Smooth muscle cell (in vitro differentiated cells): Measurements from ENCODE around the gene SOX10. TPM values are rescaled to one million over a fixed set of nuclear protein-coding genes. Genes with fewer than 3 reads are reported as not detected.

Source experiments
- DNase-seq: peaks from one replicate; lab custom pipeline; 2025; ENCODE audit not compliant: unreplicated experiment; lab: John Stamatoyannopoulos, UW
- H2AFZ ChIP-seq: fragments of 200-600 bp; sonication (generic); 2 replicates; pipeline ENCODE4 v1.6.0; 2016; ENCODE audit warnings: antibody characterized with exemption, low read depth, mild to moderate bottlenecking
- H3F3A ChIP-seq: fragments of 200-600 bp; sonication (generic); 2 replicates; pipeline ENCODE4 v1.6.0; 2017; ENCODE audit warnings: antibody characterized with exemption, low read depth
- H3K27ac ChIP-seq: fragments of 200-600 bp; sonication (generic); 2 replicates; pipeline ENCODE4 v1.5.1; 2016; ENCODE audit warnings: low read depth, mild to moderate bottlenecking
- H3K27me3 ChIP-seq: fragments of 200-600 bp; sonication (generic); 2 replicates; pipeline ENCODE4 v1.6.1; 2016; ENCODE audit warnings: low read depth, mild to moderate bottlenecking
- H3K36me3 ChIP-seq: fragments of 200-600 bp; sonication (generic); 2 replicates; pipeline ENCODE4 v1.5.1; 2016; ENCODE audit warnings: low read depth
- H3K4me1 ChIP-seq: fragments of 200-600 bp; sonication (generic); 2 replicates; pipeline ENCODE4 v1.5.1; 2016; ENCODE audit warnings: low read depth
- H3K4me2 ChIP-seq: fragments of 200-600 bp; sonication (generic); 2 replicates; pipeline ENCODE4 v1.6.0; 2016; ENCODE audit warnings: mild to moderate bottlenecking
- H3K4me3 ChIP-seq: fragments of 200-600 bp; sonication (generic); 2 replicates; pipeline ENCODE4 v1.5.1; 2016; ENCODE audit warnings: mild to moderate bottlenecking
- H3K79me2 ChIP-seq: fragments of 200-600 bp; sonication (generic); 2 replicates; pipeline ENCODE4 v1.6.0; 2016; ENCODE audit warnings: low read depth, mild to moderate bottlenecking
- H3K9ac ChIP-seq: fragments of 200-600 bp; sonication (generic); 2 replicates; pipeline ENCODE4 v1.6.0; 2016; ENCODE audit warnings: low read depth
- H3K9me3 ChIP-seq: fragments of 200-600 bp; sonication (generic); replicated peaks from 2 replicates; pipeline ENCODE4 v1.5.1; 2016; ENCODE audit warnings: low read depth
- H4K20me1 ChIP-seq: fragments of 200-600 bp; sonication (generic); 2 replicates; pipeline ENCODE4 v1.6.0; 2016; ENCODE audit warnings: low read depth
- WGBS: methylation state at CpG from one replicate; pipeline ENCODE4 v1.1.7; 2016; ENCODE audit warnings: low lambda C conversion rate; 5-methylcytosine and 5-hydroxymethylcytosine counted together
- polyA plus RNA-seq: library from polyadenylated mRNA; unstranded; fragments of >200 nt; fragmentation: Nextera tagmentation; extraction: Ambion mirVana; gene quantifications from 2 replicates; pipeline ENCODE4 v1.2.1, GENCODE V29; 2016
- total RNA-seq: library from RNA; depleted of rRNA; stranded (reverse); fragments of >200 nt; gene quantifications from 2 replicates; pipeline ENCODE4 v1.2.3, GENCODE V29; 2014
- TF ChIP-seq, protein P1 (sequence below): fragments of 200-600 bp; sonication (generic); IDR thresholded peaks from 2 replicates; pipeline ENCODE4 v1.5.1; 2017; ENCODE audit warnings: borderline replicate concordance, mild to moderate bottlenecking, antibody characterized with exemption; ENCODE audit not compliant: insufficient read depth, poor library complexity, severe bottlenecking

SOX10 gene
- total and polyA plus RNA-seq, 2 experiments from 2014 or later: not detected

- Histone ChIP-seq H2AFZ (no peak overlapping the region), H3K36me3 (no peaks in the 10 kb centered on the region)
Measured at GRCh38 chr22:38031491-38031890, 47.1 kb upstream of the SOX10 start.

DNA sequence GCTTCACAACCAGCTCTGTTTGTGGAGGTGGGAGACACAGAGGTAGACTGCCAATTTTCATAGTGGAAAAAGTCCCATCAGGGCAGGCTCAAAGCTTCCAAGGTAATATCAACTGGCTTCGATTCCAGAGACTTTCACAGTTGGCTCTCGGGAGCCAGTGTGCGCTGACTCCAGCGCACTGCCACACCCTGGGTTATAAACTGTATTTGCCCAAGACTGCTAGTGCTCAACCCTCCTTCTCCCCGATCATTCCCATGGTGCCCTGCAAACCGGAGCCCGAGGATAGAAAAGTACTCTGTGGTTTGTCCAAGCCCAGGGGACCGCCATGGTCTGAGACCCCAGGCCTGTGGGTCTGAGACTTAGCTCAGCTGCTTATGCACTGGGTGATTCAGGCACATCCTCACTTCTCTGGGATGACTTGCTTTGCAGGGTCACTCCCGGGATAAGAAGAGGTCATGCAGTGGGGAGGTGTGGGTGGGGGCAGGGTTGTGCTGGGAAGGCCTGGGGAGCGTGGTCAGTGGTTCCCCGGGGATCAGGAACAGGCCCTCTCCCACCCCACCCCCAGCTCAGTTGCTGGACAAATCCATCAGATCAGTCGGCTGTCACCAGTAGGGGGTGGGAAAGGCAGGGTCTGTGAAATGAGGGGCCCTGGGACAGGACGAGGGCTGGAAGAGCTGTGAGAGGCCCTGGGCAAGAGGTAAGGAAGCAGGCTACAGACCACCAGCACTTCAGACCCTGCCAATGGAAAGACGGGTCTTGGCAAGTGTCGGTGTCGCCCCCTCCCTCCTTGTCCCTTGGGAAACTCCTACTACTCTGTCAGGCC lies 46.2 kb upstream of the SOX10 start:
- H3K79me2 ChIP-seq: no peaks in the 10 kb centered on the region

More at GRCh38 chr22:38031491-38031890, 47.1 kb upstream of the SOX10 start:
- H3K4me1 ChIP-seq: peaks cover 31% of the 10 kb centered on the region
- H3K9ac ChIP-seq: no peak overlapping the region
- H3K27ac ChIP-seq: no peak overlapping the region
- no peaks in the 10 kb centered on the region for H4K20me1 ChIP-seq
- TF ChIP-seq, protein P1, sequence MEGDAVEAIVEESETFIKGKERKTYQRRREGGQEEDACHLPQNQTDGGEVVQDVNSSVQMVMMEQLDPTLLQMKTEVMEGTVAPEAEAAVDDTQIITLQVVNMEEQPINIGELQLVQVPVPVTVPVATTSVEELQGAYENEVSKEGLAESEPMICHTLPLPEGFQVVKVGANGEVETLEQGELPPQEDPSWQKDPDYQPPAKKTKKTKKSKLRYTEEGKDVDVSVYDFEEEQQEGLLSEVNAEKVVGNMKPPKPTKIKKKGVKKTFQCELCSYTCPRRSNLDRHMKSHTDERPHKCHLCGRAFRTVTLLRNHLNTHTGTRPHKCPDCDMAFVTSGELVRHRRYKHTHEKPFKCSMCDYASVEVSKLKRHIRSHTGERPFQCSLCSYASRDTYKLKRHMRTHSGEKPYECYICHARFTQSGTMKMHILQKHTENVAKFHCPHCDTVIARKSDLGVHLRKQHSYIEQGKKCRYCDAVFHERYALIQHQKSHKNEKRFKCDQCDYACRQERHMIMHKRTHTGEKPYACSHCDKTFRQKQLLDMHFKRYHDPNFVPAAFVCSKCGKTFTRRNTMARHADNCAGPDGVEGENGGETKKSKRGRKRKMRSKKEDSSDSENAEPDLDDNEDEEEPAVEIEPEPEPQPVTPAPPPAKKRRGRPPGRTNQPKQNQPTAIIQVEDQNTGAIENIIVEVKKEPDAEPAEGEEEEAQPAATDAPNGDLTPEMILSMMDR: no peak
- DNase-seq: no peak
- H3K79me2 ChIP-seq: no peaks in the 10 kb centered on the region
- H3F3A ChIP-seq: no peaks in the 10 kb centered on the region
- no peak overlapping the region for H3K4me3 ChIP-seq
- no peak overlapping the region for H3K4me2 ChIP-seq
- H3K9me3 ChIP-seq: no peaks in the 10 kb centered on the region
- H3K27me3 ChIP-seq: no peaks in the 10 kb centered on the region
- 95% methylated on average over 10 of the region's 12 CpGs for WGBS

GRCh38 chr22:38029901-38030300 lies 45.5 kb upstream of the SOX10 start:
- Histone ChIP-seq H4K20me1 (no peaks in the 10 kb centered on the region), H3K36me3 (no peaks in the 10 kb centered on the region), H3K4me2 (no peak overlapping the region), H3K4me3 (no peak overlapping the region), H3F3A (no peaks in the 10 kb centered on the region), H3K79me2 (no peaks in the 10 kb centered on the region), H3K4me1 (peaks cover 28% of the 10 kb centered on the region), H3K27ac (no peak overlapping the region), H3K9ac (no peak overlapping the region), H3K9me3 (no peaks in the 10 kb centered on the region), H2AFZ (no peak overlapping the region), H3K27me3 (no peaks in the 10 kb centered on the region)
- WGBS: 59% methylated on average over 5 of the region's 5 CpGs
- DNase-seq: no peak
- TF ChIP-seq, protein P1: no peak

More for the DNA sequence above, 46.2 kb upstream of the SOX10 start:
- TF ChIP-seq, protein P1: no peak
- no peak overlapping the region for H3K27ac ChIP-seq
- 63% methylated on average over 16 of the region's 16 CpGs for WGBS
- no peaks in the 10 kb centered on the region for H3K36me3 ChIP-seq
- DNase-seq: no peak
- H4K20me1 ChIP-seq: no peaks in the 10 kb centered on the region
- H3F3A ChIP-seq: no peaks in the 10 kb centered on the region
- H3K9ac ChIP-seq: no peak overlapping the region
- peaks cover 31% of the 10 kb centered on the region for H3K4me1 ChIP-seq
- H3K9me3 ChIP-seq: no peaks in the 10 kb centered on the region
- no peak overlapping the region for H2AFZ ChIP-seq
- no peak overlapping the region for H3K4me2 ChIP-seq
- no peaks in the 10 kb centered on the region for H3K27me3 ChIP-seq
- H3K4me3 ChIP-seq: no peak overlapping the region

DNA sequence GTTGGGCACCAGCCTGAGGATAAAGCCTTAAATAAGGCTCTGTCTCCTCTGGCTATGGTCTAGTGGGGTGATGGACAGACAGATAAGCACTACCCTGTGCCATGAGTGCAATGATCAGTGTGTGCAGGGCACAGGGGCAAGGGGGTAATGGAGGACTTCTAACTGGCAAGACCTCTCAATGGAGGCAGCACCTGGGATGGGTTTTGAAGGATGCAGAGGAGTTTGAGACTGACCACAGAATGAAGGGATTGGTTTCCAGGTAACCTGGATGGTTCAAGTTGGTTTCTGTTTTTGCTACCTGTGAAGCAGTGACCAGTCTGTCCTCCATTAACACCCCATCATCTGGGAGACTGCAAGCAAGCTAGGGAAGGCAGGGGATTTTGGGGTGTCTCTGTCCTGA lies 45.0 kb upstream of the SOX10 start:
- Histone ChIP-seq H3K27me3 (no peaks in the 10 kb centered on the region), H3K9me3 (no peaks in the 10 kb centered on the region), H3K9ac (no peak overlapping the region), H3K79me2 (no peaks in the 10 kb centered on the region), H3K36me3 (no peaks in the 10 kb centered on the region), H3K4me3 (no peak overlapping the region), H2AFZ (no peak overlapping the region), H3K27ac (no peak overlapping the region), H4K20me1 (no peaks in the 10 kb centered on the region), H3K4me1 (peaks cover 24% of the 10 kb centered on the region), H3K4me2 (no peak overlapping the region), H3F3A (no peaks in the 10 kb centered on the region)
- DNase-seq: no peak
- TF ChIP-seq, protein P1: no peak
